MM.1S (cell line): ENCODE data around the gene ZNF212.

ENCODE experiments used
- DNase-seq: peaks from one replicate; pipeline ENCODE4 v3.0.0-alpha.2; 2015
- H2AFZ ChIP-seq: fragments of 300-600 bp; sonication (generic); 2 replicates; pipeline ENCODE4 v1.6.0; 2016; ENCODE audit warnings: antibody characterized with exemption, low read length
- H3F3A ChIP-seq: fragments of 300-600 bp; sonication (generic); 2 replicates; pipeline ENCODE4 v1.6.1; 2016; ENCODE audit warnings: mild to moderate bottlenecking, antibody characterized with exemption, low read length, moderate library complexity, mixed read lengths; ENCODE audit not compliant: insufficient read depth
- H3K27ac ChIP-seq: fragments of 300-600 bp; sonication (generic); 2 replicates; pipeline ENCODE4 v1.5.1; 2016; ENCODE audit warnings: mild to moderate bottlenecking, low read length
- H3K27me3 ChIP-seq: fragments of 300-600 bp; sonication (generic); replicated peaks from 2 replicates; pipeline ENCODE4 v1.6.0; 2016; ENCODE audit warnings: low read length; ENCODE audit not compliant: insufficient read depth
- H3K36me3 ChIP-seq: fragments of 300-600 bp; sonication (generic); replicated peaks from 2 replicates; pipeline ENCODE4 v1.6.1; 2016; ENCODE audit warnings: mild to moderate bottlenecking, low read length, mixed read lengths; ENCODE audit not compliant: insufficient read depth
- H3K4me1 ChIP-seq: fragments of 300-600 bp; sonication (generic); 2 replicates; pipeline ENCODE4 v1.6.1; 2016; ENCODE audit warnings: low read length, mixed read lengths
- H3K4me2 ChIP-seq: fragments of 300-600 bp; sonication (generic); 2 replicates; pipeline ENCODE4 v1.6.0; 2016; ENCODE audit warnings: low read depth, low read length
- H3K4me3 ChIP-seq: fragments of 300-600 bp; sonication (generic); 2 replicates; pipeline ENCODE4 v1.5.1; 2016; ENCODE audit warnings: low read length, mixed read lengths
- H3K79me2 ChIP-seq: fragments of 300-600 bp; sonication (generic); 2 replicates; pipeline ENCODE4 v1.6.1; 2016; ENCODE audit warnings: mixed run types, low read length, mixed read lengths
- H3K9ac ChIP-seq: fragments of 300-600 bp; sonication (generic); 2 replicates; pipeline ENCODE4 v1.6.1; 2016; ENCODE audit warnings: low read length, mixed read lengths
- H3K9me2 ChIP-seq: fragments of 300-600 bp; sonication (generic); replicated peaks from 2 replicates; pipeline ENCODE4 v1.6.1; 2016; ENCODE audit warnings: mild to moderate bottlenecking, low read length, mixed read lengths; ENCODE audit not compliant: insufficient read depth
- H3K9me3 ChIP-seq: fragments of 300-600 bp; sonication (generic); replicated peaks from 2 replicates; pipeline ENCODE4 v1.6.1; 2016; ENCODE audit warnings: mild to moderate bottlenecking, low read length, mixed read lengths; ENCODE audit not compliant: insufficient read depth
- H4K20me1 ChIP-seq: fragments of 300-600 bp; sonication (generic); 2 replicates; pipeline ENCODE4 v1.6.1; 2016; ENCODE audit warnings: mild to moderate bottlenecking, low read length, moderate library complexity, mixed read lengths; ENCODE audit not compliant: insufficient read depth
- CTCF ChIP-seq: fragments of 300-600 bp; sonication (generic); IDR thresholded peaks from 2 replicates; pipeline ENCODE4 v1.5.1; 2016; ENCODE audit warnings: antibody characterized with exemption, low read length, mixed read lengths
- EZH2 ChIP-seq: fragments of 300-600 bp; sonication (generic); optimal IDR thresholded peaks from 2 replicates; pipeline ENCODE3; 2017; ENCODE audit warnings: low read depth, mild to moderate bottlenecking, antibody characterized with exemption, low read length, mixed read lengths
- EZH2phosphoT487 ChIP-seq: fragments of 300-600 bp; sonication (generic); IDR thresholded peaks from 2 replicates; pipeline ENCODE4 v1.6.1; 2018; ENCODE audit warnings: antibody characterized with exemption, low read length

ZNF212 gene

DNA sequence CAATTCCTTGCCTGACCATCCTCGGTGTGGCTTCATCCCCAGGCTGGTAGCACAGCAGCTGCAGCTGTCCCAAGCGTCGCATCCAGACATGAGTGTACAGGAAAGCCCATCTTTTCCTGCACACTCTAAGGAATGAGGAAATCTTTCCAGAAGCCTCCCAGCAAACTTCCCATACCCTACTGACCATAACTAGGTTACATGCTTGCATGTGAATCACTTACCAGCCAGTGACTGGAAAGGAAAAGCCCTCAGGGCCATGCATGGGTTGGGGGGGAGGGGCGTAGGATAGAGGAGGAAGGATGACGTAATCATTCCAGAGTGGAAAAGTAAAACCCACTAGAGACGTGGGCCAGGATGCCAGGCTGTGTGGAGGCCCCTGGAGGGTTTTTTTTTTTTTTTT lies 18.9 kb upstream of the ZNF212 start:
- TF ChIP-seq EZH2phosphoT487: no peak
- TF ChIP-seq EZH2: no peak
- TF ChIP-seq CTCF: no peak
- Histone ChIP-seq H3K4me2 (no peak overlapping the region), H3K4me1 (no peaks in the 10 kb centered on the region), H3K79me2 (0 out of 2 replicates have a peak, but pooled peaks cover 5% of the 10 kb centered on the region), H3K9ac (no peak overlapping the region), H3K27ac (no peak overlapping the region), H3K4me3 (no peak overlapping the region), H3F3A (no peaks in the 10 kb centered on the region), H2AFZ (no peak overlapping the region), H3K9me2 (no peaks in the 10 kb centered on the region), H3K36me3 (peaks cover 6% of the 10 kb centered on the region), H3K9me3 (no peaks in the 10 kb centered on the region), H3K27me3 (no peaks in the 10 kb centered on the region), H4K20me1 (no peaks in the 10 kb centered on the region)
- DNase-seq: no peak

DNA sequence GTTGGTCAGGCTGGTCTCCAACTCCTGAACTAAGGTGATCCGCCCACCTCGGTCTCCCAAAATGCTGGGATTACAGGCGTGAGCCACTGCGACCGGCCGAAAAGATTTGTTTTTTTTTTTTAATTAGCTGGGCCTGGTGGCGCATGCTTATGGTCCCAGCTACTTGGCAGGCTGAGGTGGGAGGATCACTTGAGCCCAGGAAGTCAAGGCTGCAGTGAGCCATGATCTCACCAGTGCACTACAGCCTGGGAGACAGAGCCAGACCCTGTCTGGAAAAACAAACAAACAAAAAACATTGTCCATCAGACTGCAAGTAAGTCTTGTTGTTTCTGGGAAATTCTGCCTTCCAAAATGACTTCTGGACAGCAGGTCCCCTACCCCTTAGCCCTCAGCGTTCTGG lies 16.3 kb upstream of the ZNF212 start:
- Histone ChIP-seq H3K36me3 (peaks cover 6% of the 10 kb centered on the region), H3K4me3 (no peak overlapping the region)

DNA sequence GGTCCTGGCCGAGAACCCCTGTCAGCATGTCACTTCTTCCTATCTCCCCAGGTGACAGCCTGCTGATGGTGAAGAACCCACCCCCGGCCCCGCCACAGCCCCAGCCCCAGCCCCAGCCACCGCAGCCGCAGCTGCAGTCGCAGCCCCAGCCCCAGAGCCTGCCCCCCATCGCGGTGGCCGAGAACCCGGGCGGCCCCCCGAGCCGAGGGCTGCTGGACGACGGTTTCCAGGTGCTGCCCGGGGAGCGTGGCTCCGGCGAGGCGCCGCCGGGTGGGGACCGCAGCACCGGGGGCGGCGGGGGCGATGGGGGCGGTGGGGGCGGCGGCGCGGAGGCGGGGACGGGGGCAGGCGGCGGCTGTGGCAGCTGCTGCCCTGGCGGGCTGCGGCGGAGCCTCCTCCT lies 15.7 kb upstream of the ZNF212 start:
- Histone ChIP-seq H4K20me1 (no peaks in the 10 kb centered on the region), H3K27ac (no peak overlapping the region), H2AFZ (no peak overlapping the region), H3K36me3 (peaks cover 6% of the 10 kb centered on the region), H3K4me3 (no peak overlapping the region), H3K9me3 (no peaks in the 10 kb centered on the region), H3K79me2 (no peaks in the 10 kb centered on the region), H3K9me2 (no peaks in the 10 kb centered on the region), H3F3A (no peaks in the 10 kb centered on the region), H3K27me3 (no peaks in the 10 kb centered on the region), H3K9ac (no peak overlapping the region), H3K4me1 (no peaks in the 10 kb centered on the region), H3K4me2 (no peak overlapping the region)
- no peak for DNase-seq
- no peak for TF ChIP-seq EZH2phosphoT487
- no peak for TF ChIP-seq EZH2
- TF ChIP-seq CTCF: no peak

More for the DNA sequence above, 16.3 kb upstream of the ZNF212 start:
- H3K4me2 ChIP-seq: no peak overlapping the region
- no peak for DNase-seq
- H4K20me1 ChIP-seq: no peaks in the 10 kb centered on the region
- H3K4me1 ChIP-seq: no peaks in the 10 kb centered on the region
- H3K79me2 ChIP-seq: no peaks in the 10 kb centered on the region
- no peaks in the 10 kb centered on the region for H3K9me3 ChIP-seq
- no peaks in the 10 kb centered on the region for H3K9me2 ChIP-seq
- TF ChIP-seq EZH2 (no peak), EZH2phosphoT487 (no peak), CTCF (no peak)
- no peak overlapping the region for H2AFZ ChIP-seq
- no peak overlapping the region for H3K9ac ChIP-seq
- H3K27ac ChIP-seq: no peak overlapping the region
- no peaks in the 10 kb centered on the region for H3K27me3 ChIP-seq
- no peaks in the 10 kb centered on the region for H3F3A ChIP-seq
